Measurements from ENCODE around the gene TPD52L2.

TPD52L2 gene

GRCh38 chr20:63831993-63832686 is 32.9 kb upstream of the TPD52L2 start:
- H4K8ac ChIP-seq (ENCODE audit: low read length): peak overlapping the region; percentile 96
- H2BK15ac ChIP-seq (ENCODE audit: low read depth, poor library complexity, severe bottlenecking): peak overlapping the region; percentile 96
- peak overlapping the region; percentile 84 for H2BK120ac ChIP-seq (ENCODE audit: low read depth, low read length)
- H3K18ac ChIP-seq (ENCODE audit: low read depth in 1 of 2, low read length in 2 of 2): peak overlapping the region; percentile 31 to 87
- peaks cover 0 to 62% of the 10 kb centered on the region in 2 experiments for H3K27me3 ChIP-seq (ENCODE audit: control insufficient read depth in 1 of 2, insufficient read depth in 1 of 2, low read length in 2 of 2)
- H3K79me1 ChIP-seq (replicated peaks; ENCODE audit: low read length, poor library complexity, severe bottlenecking): peaks cover 8% of the 10 kb centered on the region
- H2BK12ac ChIP-seq (ENCODE audit: low read length in 2 of 2): peak overlapping the region in 1 of 2 experiments; percentile 90
- H2AK5ac ChIP-seq (ENCODE audit: low read length, severe bottlenecking): no peak overlapping the region
- H3K4ac ChIP-seq (ENCODE audit: low read depth in 1 of 2, low read length in 2 of 2): peak overlapping the region; percentile 32 to 82
- peak; percentile 54 for DNase-seq
- H3K4me3 ChIP-seq (ENCODE audit: insufficient read depth in 1 of 2, low read depth in 1 of 2, low read length in 2 of 2): peak overlapping the region in 1 of 2 experiments; percentile 69
- H4K91ac ChIP-seq (ENCODE audit: low read length): peak overlapping the region; percentile 82
- H3K23ac ChIP-seq (ENCODE audit: low read length in 2 of 2): peak overlapping the region in 1 of 2 experiments; percentile 64
- no peak overlapping the region for H3K9ac ChIP-seq (ENCODE audit: low read length)
- no peak overlapping the region for H2AFZ ChIP-seq (ENCODE audit: low read depth, low read length)
- peak overlapping the region; percentile 71 for H3K4me2 ChIP-seq (ENCODE audit: low read length, poor library complexity, severe bottlenecking)
- H2BK5ac ChIP-seq (ENCODE audit: low read depth, low read length, poor library complexity, severe bottlenecking): no peak overlapping the region
- 9% methylated on average over 63 of the region's 76 CpGs for WGBS
- H3K14ac ChIP-seq (ENCODE audit: low read length in 2 of 2): no peak overlapping the region
- no peaks in the 10 kb centered on the region for H3K9me3 ChIP-seq (ENCODE audit: control insufficient read depth, low read length)
- H3K4me1 ChIP-seq (ENCODE audit: control insufficient read depth, insufficient read depth, low read depth, low read length): peaks cover 45% of the 10 kb centered on the region
- H3K27ac ChIP-seq (ENCODE audit: low read length, poor library complexity, severe bottlenecking): no peak overlapping the region
- H3K36me3 ChIP-seq (ENCODE audit: control insufficient read depth in 1 of 2, insufficient read depth in 2 of 2, low read depth in 1 of 2, low read length in 2 of 2): no peaks in the 10 kb centered on the region

GRCh38 chr20:63833776-63834490 is 31.1 kb upstream of the TPD52L2 start:
- Histone ChIP-seq H3K27me3 (ENCODE audit: control insufficient read depth in 1 of 2, insufficient read depth in 1 of 2, low read length in 2 of 2) (peaks cover 0 to 52% of the 10 kb centered on the region in 2 experiments), H3K23ac (ENCODE audit: low read length in 2 of 2) (no peak overlapping the region), H2BK5ac (ENCODE audit: low read depth, low read length, poor library complexity, severe bottlenecking) (peak overlapping the region; percentile 58), H3K18ac (ENCODE audit: low read depth in 1 of 2, low read length in 2 of 2) (peak overlapping the region; percentile 67 to 99), H2BK12ac (ENCODE audit: low read length in 2 of 2) (peak overlapping the region; percentile 85 to 100), H2BK120ac (ENCODE audit: low read depth, low read length) (peak overlapping the region; percentile 75), H3K4me1 (ENCODE audit: control insufficient read depth, insufficient read depth, low read depth, low read length) (peaks cover 42% of the 10 kb centered on the region), H3K4me3 (ENCODE audit: insufficient read depth in 1 of 2, low read depth in 1 of 2, low read length in 2 of 2) (no peak overlapping the region), H2BK15ac (ENCODE audit: low read depth, poor library complexity, severe bottlenecking) (peak overlapping the region; percentile 75), H4K8ac (ENCODE audit: low read length) (peak overlapping the region; percentile 92), H3K14ac (ENCODE audit: low read length in 2 of 2) (peak overlapping the region in 1 of 2 experiments; percentile 98), H3K4ac (ENCODE audit: low read depth in 1 of 2, low read length in 2 of 2) (peak overlapping the region; percentile 90 to 99), H3K27ac (ENCODE audit: low read length, poor library complexity, severe bottlenecking) (no peak overlapping the region), H3K9ac (ENCODE audit: low read length) (no peak overlapping the region), H4K91ac (ENCODE audit: low read length) (peak overlapping the region; percentile 97), H2AK5ac (ENCODE audit: low read length, severe bottlenecking) (peak overlapping the region; percentile 91), H2AFZ (ENCODE audit: low read depth, low read length) (no peak overlapping the region), H3K36me3 (ENCODE audit: control insufficient read depth in 1 of 2, insufficient read depth in 2 of 2, low read depth in 1 of 2, low read length in 2 of 2) (no peaks in the 10 kb centered on the region), H3K4me2 (ENCODE audit: low read length, poor library complexity, severe bottlenecking) (no peak overlapping the region), H3K9me3 (ENCODE audit: control insufficient read depth, low read length) (no peaks in the 10 kb centered on the region), H3K79me1 (replicated peaks; ENCODE audit: low read length, poor library complexity, severe bottlenecking) (peaks cover 2% of the 10 kb centered on the region)
- WGBS: 57% methylated on average over 20 of the region's 20 CpGs
- peak; percentile 83 for DNase-seq

- peak overlapping the region; percentile 44 for H3K4me2 ChIP-seq (ENCODE audit: low read length, poor library complexity, severe bottlenecking)
- H3K27ac ChIP-seq (ENCODE audit: low read length, poor library complexity, severe bottlenecking): no peak overlapping the region
- H3K36me3 ChIP-seq (ENCODE audit: control insufficient read depth in 1 of 2, insufficient read depth in 2 of 2, low read depth in 1 of 2, low read length in 2 of 2): no peaks in the 10 kb centered on the region
- peak overlapping the region; percentile 91 for H2AK5ac ChIP-seq (ENCODE audit: low read length, severe bottlenecking)
- H4K8ac ChIP-seq (ENCODE audit: low read length): peak overlapping the region; percentile 92
- peak overlapping the region; percentile 25 to 99 for H3K18ac ChIP-seq (ENCODE audit: low read depth in 1 of 2, low read length in 2 of 2)
- H3K4ac ChIP-seq (ENCODE audit: low read depth in 1 of 2, low read length in 2 of 2): peak overlapping the region; percentile 90 to 99
- WGBS: 96% methylated on average over 7 of the region's 9 CpGs
- no peak overlapping the region for H3K4me3 ChIP-seq (ENCODE audit: insufficient read depth in 1 of 2, low read depth in 1 of 2, low read length in 2 of 2)
- H3K27me3 ChIP-seq (ENCODE audit: control insufficient read depth in 1 of 2, insufficient read depth in 1 of 2, low read length in 2 of 2): peaks cover 0 to 47% of the 10 kb centered on the region in 2 experiments
- peak overlapping the region in 1 of 2 experiments; percentile 98 for H3K14ac ChIP-seq (ENCODE audit: low read length in 2 of 2)
- H3K4me1 ChIP-seq (ENCODE audit: control insufficient read depth, insufficient read depth, low read depth, low read length): peaks cover 39% of the 10 kb centered on the region
- H4K91ac ChIP-seq (ENCODE audit: low read length): peak overlapping the region; percentile 97
- H3K79me1 ChIP-seq (replicated peaks; ENCODE audit: low read length, poor library complexity, severe bottlenecking): no peaks in the 10 kb centered on the region
- H2AFZ ChIP-seq (ENCODE audit: low read depth, low read length): no peak overlapping the region
- no peak for DNase-seq
- no peaks in the 10 kb centered on the region for H3K9me3 ChIP-seq (ENCODE audit: control insufficient read depth, low read length)
- no peak overlapping the region for H2BK5ac ChIP-seq (ENCODE audit: low read depth, low read length, poor library complexity, severe bottlenecking)
- H2BK15ac ChIP-seq (ENCODE audit: low read depth, poor library complexity, severe bottlenecking): peak overlapping the region; percentile 75
- H3K23ac ChIP-seq (ENCODE audit: low read length in 2 of 2): peak overlapping the region in 1 of 2 experiments; percentile 77
- peak overlapping the region; percentile 85 to 100 for H2BK12ac ChIP-seq (ENCODE audit: low read length in 2 of 2)
- H2BK120ac ChIP-seq (ENCODE audit: low read depth, low read length): peak overlapping the region; percentile 75
- H3K9ac ChIP-seq (ENCODE audit: low read length): no peak overlapping the region
Observed at GRCh38 chr20:63834491-63834880, 30.6 kb upstream of the TPD52L2 start.

Measured in mesenchymal stem cell (in vitro differentiated cells and primary cell).